ENCODE measurements around the gene SHROOM2.
"Not testable (repeated sequence)": the region's sequence is repeated elsewhere in the genome, so short reads cannot be mapped to it uniquely, and the experiment has no call there.

The SHROOM2 gene

DNA sequence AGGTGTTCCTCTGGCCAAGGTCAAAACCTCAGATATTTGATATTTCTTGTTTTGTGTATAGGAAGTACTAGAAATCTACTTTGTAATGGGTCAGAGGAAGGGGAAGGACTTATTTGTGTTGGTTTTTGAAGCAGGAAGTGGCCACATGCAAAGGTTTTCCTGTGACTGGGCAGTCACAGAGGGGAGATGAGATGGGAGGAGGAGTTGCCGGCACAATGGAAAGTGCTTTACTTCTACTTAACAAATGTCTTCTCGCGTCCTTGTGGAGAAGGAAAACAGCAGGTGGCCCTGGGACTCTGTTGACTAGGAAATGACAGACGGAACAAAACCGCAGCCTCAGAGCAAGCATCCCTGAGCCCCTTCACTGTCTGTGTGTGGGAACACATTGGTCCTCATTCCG is 46.6 kb downstream of the SHROOM2 start:
- no peak for DNase-seq

DNA sequence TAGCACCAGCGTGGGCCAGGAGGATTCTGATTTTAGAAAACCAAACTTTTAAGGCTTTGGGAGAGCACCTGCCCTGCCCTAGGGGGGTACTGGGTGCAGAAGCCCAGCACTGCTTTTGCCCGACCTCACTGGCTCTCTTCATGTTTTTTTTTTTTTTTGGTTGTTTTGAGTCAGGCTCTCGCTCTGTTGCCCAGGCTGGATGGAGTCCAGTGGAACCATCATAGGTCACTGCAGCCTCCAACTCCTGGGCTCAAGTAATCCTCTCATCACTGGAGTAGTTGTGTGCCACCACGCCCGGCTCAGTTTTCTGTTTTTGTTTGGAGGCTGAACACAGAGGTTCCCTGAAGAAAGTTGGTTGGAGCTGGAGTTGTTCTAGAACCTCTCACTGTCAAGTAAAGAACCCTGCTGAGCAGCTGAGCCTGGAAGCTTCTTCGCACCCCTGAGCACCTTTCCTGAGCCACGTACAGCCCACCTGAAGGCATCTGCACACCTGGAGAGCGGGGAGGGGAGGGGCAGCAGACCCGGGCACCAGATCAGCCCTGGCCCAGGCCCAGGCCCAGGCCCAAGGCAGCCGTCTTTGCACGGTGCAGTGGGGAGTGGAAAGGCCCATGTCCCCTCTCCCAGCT is 49.5 kb downstream of the SHROOM2 start:
- DNase-seq = no peak

DNA sequence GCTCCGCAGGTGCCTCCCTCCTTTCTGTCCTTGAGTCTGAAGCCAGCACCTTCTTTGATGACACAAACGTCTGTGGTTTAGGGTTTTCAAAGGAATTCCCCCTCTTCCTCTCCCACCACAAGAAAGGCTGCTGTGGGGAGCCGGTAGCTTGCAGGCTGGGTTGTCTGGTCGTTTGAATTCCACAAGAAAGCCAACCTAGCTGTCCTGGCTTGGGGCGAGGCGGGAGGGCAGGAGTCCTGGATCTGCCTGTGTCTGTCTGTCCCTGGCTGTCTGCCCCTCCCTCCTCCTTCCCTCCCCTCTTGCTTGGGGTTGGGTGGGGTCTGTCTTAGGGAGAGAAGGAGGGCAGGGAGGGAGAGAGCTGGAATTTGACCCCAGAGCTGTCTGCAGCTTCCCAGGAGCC is 56.3 kb downstream of the SHROOM2 start:
- DNase-seq = no peak

DNA sequence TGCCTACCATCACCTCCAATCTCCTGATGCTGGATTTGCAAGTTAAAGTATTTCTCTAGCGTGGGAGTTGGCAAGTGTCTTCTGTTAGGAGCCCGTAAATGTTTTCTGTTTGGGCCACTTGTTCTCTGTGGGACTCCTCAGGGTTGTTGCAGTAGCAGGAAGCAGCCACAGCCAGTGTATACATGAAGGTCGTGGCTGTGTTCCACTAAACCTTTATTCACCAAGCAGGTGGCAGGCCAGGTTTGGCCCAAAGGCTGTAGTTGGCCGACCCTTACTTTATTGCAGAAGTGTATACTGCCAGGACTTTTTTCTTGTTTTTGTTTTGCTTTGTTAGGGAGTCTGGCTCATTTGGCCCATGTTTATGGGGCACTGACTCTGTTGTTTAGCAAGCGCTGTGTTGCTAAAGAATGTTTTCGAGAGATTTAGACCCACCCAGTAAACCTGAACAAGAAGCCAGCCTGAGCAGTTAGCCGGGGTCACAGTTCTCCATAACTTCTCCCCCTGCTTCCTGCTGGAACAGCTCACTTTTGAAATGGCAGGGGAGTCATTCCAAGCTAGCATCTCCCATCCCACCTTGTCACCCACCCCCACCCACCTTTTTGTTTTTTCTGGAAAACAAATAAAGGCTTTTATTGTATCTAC is 58.8 kb downstream of the SHROOM2 start:
- DNase-seq = no peak

DNA sequence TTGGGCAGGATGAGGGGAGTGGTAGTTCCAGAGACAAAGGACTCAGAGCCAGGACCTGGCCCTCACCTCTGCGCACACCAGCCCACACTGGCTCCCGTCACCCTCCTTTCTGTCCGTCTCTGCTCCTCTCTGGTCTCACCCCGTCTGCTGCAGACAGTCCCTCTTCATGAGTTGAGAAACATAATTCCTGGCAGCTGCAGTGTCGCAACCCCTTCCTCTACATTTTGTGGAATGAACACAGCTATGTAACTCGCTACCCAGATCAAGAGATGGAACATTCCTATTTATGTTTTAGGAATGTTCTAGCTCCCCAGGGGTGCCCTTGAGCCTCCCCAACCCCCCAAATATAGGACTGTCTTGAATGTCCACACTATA is 59.3 kb downstream of the SHROOM2 start:
- DNase-seq = no peak

DNA sequence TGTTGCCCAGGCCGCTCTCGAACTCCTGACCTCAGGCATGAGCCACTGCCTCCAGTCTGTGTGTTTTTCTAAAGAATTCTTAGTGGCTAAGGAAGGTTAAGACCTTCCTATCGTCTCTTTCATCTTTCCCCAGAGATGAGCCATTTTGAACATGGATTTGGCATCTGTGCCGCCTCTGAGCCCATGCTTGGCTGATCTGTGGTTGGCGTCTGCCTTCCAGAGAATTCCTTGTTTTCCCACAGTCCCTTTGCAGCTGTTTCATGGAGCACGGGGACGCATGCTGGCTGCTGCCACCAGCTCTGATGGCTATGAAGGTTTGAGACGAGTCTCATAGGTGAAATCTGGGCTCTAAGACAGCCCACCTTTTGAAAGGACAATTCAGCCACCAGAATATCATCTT is 60.4 kb downstream of the SHROOM2 start:
- no peak for DNase-seq

DNA sequence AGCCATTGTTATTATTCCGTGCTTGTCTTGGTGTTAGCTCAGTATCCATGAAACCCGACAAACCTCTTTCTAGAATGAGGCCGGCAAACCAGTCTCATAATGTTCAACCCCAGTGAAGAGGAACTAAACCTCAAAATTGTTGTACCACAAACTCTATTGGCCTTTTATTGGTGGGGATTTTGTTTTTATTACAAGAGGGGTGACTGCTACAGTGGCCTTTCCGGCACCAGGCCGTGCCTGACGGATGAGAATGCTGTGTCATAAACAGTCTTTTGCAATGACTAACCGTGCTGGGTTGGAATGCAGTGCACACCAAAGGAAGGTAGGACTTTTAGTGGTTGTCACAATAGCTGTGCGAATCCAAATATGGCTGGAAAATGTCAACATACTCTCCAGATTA is 60.8 kb downstream of the SHROOM2 start:
- no peak for DNase-seq

DNA sequence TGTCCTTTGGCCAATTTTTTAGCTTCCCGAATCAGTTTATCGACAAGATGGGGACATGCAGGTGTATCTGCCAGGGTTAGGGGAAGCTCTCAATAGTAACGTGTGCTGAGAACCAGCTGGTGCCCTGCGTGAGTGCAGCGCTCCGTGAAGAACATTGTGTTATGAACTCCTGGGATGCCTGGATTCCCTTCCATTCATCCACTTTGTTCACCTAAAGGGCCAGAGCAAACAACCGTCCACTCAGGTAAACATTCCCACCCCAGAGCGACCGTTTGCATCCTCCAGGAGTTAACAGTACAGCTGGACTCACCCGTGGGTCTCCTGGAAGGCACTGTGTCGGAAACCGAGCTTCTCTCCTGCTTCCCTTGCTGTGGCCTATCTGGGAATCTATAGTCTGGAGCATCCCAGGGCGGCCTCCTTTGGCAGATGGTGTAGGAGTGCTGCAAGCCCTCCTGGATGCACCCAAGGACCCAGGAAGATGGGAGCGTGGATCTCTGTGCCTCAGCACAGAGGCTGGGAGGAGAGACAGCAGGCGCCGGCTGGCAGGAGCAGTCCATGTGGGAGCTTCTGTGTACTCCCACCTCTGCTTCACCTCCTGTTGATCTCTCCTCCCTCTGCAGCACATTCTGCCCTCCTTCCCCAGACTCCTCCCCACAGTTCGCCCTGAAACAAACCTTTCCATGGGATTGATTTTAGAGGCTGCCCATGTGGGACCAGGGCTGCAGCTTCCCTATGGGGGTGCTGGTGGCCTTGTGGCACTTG is 62.7 kb downstream of the SHROOM2 start:
- DNase-seq = no peak

DNA sequence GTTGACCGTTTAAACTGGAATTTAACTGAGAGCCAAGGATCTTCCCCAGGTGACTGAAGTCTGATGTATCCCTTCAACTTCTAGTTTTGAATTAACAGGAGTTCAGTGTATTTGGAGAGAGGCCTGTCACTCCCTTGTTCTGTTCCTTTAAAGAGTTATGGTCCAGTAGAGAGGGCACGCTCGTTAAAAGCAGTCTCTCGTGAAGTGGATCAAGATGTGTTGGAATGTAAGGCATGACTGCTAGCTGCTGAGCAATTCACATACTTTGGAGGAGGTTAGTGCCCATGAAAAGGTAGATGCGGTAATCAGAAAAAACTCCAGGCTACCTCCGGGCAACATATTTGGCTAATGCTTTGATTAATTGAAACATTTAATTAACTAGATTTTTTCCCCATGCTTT is 65.7 kb downstream of the SHROOM2 start:
- DNase-seq = no peak

DNA sequence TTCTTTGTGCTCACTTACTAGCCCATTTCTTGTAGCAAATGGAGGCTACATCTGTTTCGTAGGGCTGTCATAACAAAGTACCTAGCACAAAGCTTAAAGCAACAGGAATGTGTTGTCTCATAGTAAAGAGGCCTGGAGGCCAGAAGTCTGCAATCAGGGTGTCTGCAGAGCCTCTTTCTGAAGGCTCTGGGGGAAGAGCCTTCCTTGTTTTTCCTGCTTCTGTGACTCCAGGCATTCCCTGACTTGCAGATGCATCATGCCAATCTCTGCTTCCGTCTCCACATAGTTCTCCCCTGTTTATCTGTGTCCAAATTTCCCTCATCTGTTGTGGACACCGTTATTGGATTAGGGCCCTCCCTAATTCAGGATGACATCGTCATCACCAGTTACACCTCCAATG is 67.1 kb downstream of the SHROOM2 start:
- DNase-seq = no peak

DNA sequence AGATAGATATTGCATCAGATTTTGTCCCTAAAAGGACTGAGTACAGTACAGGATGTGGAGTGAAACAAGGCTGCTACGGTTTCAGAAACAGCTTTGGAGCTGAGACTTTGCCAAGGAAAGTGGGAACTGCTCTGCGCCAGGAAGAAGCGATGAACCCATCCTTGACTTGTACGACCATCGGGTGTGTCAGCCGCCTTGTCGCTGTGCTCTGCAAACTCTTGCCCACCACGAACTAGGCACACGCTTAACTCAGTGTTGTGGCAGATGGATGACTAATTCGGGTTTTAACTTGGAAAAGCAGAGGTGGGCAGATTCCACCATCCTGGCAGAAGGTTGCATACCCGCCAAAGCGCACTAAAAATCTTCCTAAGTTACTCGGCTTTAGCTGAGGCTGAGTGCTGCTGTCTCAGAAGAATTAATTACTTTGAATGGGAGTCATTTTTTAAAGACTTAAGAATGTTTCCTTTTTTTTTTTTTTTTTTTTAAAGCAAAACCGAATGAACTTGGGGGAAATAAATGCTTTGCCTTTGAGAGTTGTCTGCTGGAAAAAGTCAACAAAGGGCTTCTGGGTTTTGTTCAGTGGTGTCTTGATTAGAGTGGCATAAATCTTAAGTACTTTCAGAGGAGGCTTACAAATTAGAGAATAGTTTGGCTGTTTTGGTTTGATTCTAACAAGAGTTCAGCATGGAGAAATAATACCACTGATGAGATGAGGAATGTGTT is 69.5 kb downstream of the SHROOM2 start:
- no peak for DNase-seq

DNA sequence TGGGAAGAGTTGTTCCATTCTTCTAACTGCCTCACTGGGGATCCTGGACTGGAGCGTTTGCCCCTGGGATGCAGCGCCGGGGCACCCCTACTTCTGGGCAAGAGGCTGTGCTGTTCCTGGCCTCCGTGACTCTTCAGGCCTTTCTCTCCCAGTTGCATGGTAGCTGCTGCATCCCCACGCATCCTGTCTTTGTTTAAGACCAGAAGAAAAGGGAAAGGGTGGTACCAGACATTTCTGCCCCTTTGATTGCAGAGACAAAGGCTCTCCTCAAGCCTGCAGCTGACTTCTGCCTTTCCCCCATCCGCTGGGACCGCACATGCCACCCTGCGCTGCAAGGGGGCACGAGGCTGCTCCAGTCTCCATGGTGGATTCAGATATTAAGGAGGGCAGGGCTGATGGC is 70.4 kb downstream of the SHROOM2 start:
- no peak for DNase-seq

DNA sequence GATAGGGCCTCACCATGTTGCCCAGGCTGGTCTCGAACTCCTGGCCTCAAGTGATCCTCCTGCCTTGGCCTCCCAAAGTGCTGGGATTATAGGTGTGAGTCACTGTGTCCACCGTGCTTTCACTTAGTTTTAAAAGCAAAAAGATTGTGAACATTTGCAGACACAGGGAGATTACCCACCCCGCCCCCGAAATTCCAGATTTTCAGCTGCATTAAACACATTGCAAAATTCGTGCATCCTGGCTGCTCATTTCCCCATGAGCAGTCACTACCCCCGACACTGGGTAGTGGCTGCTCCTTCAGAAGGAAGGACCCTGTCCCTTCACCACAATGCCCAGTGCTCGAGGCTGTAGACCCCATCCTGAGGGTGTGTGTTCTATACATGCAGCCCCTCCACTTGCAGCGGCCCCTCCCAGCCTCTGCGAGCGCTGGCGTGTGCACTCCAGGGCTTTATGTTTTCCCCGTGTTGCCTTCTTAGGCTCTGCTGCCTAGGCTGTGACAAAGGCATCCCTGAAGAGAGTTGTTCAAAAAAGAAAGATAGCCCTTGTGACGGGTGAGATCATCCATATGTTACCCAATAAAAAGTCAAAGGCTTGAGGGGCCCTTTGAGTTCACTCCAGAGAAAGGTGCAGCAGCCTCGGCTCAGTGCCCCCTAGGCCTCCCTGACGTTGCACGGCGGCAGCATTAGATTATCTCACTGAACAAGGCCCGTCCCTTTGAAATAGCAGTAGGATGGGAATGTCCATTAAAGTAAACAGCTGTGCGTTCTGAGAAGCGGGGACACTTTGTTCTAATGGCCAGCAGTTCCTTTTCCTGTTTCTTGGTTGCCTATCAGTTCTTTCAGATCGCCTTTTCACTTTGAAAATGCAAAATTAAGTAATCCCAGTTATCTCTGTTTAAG is 71.6 kb downstream of the SHROOM2 start:
- no peak for DNase-seq

DNA sequence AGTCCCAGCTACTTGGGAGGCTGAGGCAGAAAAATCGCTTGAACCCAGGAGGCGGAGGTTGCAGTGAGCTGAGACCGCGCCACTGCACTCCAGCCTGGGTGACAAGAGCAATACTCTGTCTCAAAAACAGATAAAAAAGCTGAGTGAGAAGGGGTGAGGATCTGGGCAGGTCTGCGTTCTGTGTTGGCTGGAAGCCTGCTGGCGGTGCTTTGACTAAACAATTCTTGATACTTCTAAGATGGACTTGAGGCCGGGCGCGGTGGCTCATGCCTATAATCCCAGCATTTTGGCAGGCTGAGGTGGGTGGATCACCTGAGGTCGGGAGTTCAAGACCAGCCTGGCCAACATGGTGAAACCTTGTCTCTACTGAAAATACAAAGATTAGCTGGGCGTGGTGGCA is 72.5 kb downstream of the SHROOM2 start:
- not testable (repeated sequence) for DNase-seq

DNA sequence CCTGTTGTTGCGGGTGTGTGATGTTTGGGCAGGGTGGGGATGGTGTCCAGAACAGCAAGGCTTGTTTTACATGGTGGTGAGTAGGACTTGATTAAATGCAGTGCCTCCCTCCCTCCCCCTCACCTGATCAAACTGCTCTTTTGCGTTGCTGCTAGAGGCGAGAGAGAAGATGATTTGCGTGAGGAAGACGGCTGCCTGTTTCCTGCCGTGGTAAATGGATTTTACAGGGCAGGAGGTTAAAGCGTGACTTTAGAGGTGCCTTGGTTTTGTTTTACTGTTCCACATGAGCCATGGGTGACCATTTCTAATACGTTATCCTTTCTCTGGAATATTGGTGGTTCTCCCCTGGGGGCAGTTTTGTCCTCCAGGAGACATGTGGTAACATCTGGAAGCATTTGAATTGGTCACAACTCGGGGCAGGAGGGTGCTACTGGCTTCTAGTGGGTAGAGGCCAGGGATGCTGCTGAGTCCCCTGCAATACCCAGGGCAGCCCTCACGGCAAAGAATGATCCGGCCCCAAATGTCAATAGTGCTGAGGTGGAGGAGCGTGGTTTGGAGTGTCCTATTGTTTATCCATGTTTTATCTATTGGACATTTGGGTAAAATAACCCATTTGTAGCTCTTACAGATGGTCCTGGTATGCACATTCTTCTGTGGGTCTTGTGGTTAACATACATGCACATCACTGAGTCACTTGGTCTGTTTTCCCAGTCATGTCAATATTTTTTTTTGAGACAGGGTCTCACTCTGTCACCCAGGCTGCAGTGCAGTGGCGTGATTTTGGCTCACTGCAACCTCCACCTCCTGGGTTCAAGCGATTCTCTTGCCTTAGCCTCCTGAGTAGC is 73.7 kb downstream of the SHROOM2 start:
- DNase-seq = no peak

DNA sequence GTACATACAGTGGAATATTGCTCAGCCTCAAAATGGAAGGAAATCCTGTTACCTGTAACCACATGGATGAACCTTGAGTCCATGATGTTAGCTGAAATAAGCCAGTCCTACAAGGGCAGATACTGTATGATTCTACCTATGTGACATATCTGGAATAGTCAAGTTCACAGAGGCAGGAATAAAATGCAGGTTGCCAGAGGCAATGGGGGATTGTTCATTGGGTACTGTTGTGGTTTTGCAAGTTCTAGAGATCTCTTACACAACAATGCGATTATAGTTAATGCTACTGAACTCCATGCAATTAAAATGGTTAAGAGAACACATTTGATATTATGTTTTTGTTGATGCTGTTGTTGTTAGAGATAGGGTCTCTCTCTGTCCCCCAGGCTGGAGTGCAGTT is 74.6 kb downstream of the SHROOM2 start:
- no peak for DNase-seq

DNA sequence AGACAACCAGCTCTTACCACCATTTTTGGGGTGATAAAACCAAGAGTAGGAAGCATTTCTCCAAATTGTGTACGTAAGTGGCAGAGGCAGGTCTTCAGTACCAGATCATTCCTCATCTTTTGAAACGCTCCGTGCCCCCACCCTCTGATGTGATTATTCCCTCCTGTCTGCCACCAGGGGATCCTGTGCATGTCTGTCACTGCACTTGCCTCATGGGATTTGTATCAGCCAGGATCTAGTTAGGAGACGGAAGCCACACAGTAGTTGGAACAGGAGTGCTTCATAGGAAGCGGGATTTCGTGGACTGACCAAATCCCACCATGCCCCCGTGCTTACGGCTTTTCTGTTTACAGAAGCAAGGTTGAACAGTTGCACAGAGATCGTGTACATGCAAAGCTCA is 75.5 kb downstream of the SHROOM2 start:
- DNase-seq = no peak

DNA sequence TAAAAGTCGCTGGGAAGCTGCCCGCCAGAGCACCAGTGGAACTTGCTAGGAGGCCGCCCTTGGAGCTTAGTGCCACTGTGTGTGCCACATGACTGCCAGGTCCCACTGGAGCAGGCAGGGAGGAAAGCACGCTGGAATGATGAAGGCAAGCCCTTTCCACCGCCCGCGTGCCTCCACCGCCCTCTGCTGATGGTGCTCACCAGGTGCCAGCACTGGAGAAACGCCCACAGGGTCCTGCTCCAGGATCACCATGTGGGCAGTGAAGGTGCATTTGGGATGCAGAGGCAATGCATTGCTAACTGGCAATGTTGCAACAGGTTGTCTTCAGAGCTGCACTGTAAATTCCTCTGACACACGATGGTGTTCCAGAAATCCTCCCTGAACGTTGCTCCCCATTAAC is 76.3 kb downstream of the SHROOM2 start:
- DNase-seq = no peak

DNA sequence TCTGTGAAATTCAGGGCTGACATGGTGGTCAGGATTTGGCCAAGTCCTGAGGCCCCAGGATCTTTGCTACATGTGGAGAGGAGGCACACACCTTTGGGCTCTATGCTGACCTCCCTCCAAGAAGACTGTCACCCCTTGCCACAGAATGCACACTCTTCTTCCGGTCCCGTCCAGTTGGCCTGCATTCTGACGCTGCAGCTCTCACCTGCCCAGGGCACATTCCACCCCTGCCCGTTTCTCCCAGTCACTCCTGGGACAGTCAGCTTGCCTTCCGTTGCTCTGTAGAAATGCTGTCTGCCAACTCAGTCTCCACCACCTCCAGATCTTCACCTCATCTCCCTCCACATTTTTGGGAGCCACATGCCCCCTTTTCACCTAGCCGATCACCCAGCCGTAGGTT is 76.7 kb downstream of the SHROOM2 start:
- no peak for DNase-seq

DNA sequence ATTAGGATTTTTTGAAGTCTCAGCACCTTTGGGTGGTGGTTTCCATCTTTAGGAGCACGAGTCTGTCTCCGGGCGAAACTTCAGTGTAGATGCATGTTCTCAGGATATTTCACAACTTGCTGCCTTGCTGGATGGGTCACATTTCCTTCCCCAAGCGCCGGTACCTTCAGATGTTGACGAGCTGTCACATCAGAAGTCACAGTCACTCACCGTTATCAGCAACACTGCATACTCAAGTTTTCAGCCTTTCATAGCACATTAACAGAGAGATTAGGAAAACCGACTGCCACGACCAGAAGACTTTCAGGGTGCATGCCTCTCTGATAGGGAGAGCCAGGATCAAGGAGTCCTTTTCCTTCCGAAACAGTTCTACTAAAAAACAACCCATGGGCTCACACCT is 77.8 kb downstream of the SHROOM2 start:
- DNase-seq = no peak

DNA sequence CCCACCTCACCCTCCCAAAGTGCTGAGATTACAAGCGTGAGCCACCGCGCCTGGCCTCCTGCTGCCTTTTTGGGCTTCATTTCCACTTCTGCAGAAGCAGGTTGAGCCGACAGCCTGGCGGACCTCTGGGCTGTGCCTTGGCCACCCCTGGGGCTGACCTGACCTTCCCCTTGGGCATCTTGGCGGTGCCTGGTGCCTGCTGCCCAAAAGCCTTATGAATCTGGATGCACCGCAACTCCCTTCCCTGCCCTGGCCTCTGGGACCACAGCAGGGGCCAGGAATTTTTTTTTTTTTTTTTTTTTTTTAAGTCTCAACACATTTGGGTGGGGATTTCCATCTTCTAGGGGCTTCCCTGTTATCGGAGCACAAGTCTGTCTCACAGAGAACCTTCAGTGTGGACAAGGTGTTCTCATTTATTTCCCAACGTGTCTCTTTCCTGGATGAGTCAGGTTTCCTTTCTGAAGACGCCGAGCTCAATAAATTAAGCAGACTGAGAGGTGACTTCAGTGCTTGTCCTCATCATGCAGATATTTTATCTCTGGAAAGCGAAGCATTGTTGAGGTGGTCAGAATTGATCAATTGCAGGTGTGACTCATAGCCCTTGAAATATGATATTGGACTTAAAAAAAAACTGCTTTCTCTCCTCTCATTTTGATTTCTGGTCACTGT is 79.7 kb downstream of the SHROOM2 start:
- no peak for DNase-seq
